Astrocyte of the cerebellum (primary cell): ENCODE data around the gene KRT77.

Source experiments
- DNase-seq: peaks from one replicate; pipeline ENCODE4 v3.0.0-alpha.2; 2011; ENCODE audit warnings: low read depth
- H3K4me3 ChIP-seq: 2 replicates; pipeline ENCODE4 v1.5.1; 2011; ENCODE audit warnings: mild to moderate bottlenecking, low read depth, low read length, moderate library complexity
- in situ Hi-C: cut with HindIII; loops from 2 replicates; pipeline ENCODE4 v1.10.0; 2017; ENCODE audit warnings: low sequenced_read_pairs
- TF ChIP-seq, protein P1 (sequence below): IDR thresholded peaks from 2 replicates; pipeline ENCODE4 v1.5.1; 2012; ENCODE audit warnings: low read length, low read depth, moderate library complexity, mild to moderate bottlenecking; ENCODE audit errors: missing control alignments

KRT77 gene

GRCh38 chr12:52659395-52659794 lies 43.9 kb downstream of the KRT77 start:
- in situ Hi-C loops, result no loop called here
- H3K4me3 ChIP-seq, result no peak overlapping the region
- no peak for DNase-seq
- TF ChIP-seq, protein P1, sequence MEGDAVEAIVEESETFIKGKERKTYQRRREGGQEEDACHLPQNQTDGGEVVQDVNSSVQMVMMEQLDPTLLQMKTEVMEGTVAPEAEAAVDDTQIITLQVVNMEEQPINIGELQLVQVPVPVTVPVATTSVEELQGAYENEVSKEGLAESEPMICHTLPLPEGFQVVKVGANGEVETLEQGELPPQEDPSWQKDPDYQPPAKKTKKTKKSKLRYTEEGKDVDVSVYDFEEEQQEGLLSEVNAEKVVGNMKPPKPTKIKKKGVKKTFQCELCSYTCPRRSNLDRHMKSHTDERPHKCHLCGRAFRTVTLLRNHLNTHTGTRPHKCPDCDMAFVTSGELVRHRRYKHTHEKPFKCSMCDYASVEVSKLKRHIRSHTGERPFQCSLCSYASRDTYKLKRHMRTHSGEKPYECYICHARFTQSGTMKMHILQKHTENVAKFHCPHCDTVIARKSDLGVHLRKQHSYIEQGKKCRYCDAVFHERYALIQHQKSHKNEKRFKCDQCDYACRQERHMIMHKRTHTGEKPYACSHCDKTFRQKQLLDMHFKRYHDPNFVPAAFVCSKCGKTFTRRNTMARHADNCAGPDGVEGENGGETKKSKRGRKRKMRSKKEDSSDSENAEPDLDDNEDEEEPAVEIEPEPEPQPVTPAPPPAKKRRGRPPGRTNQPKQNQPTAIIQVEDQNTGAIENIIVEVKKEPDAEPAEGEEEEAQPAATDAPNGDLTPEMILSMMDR, result no peak

- no peak overlapping the region for H3K4me3 ChIP-seq
- no peak for DNase-seq
- in situ Hi-C loops, result no loop called here
- TF ChIP-seq, protein P1, result no peak
Observed at GRCh38 chr12:52658196-52658595, 45.1 kb downstream of the KRT77 start.

- DNase-seq, result no peak
- TF ChIP-seq, protein P1, result no peak
- H3K4me3 ChIP-seq, result no peak overlapping the region
- in situ Hi-C loops, result no loop called here
Observed at GRCh38 chr12:52657250-52657902, 45.9 kb downstream of the KRT77 start.

DNA sequence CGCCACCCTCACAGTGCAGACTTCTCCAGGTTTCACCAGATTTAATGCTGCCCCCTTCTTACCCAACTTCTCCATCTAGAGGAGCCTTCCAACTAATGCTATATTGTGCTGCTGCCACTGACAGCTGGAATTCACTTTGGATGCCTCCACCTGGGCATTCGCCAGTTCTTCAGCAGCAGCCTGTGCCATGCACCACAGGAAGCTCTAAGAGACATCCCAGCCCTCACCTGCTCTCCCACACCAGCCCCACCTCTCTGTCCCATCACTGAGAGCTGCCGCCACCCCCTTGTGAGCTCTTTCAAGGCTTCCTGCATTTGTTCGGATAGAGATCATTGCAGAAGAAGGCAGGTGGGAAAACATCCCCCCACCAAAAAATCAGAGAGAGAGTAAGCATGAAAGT lies 46.7 kb downstream of the KRT77 start:
- no peak overlapping the region for H3K4me3 ChIP-seq
- in situ Hi-C loops, result no loop called here
- DNase-seq, result no peak
- TF ChIP-seq, protein P1, result no peak

DNA sequence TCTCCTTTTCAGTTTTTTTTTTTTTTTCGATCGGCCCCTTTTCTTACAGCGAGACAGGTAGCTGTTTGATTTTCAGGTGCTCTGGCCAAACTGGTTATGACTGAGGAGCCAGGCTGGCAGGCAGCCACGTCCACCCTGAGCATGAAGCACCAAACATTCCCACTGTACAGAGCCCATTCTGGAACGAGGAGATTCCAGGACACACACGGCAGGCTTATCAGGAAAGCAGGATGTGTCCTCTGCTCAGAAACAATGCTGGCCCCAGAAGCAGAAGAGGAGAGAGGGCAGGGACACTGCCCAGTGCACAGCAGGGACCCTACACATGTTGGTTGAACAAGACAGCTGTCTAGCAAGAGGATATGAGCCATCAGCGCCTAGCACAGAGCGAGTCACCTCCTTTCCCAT lies 47.6 kb downstream of the KRT77 start:
- in situ Hi-C loops, result no loop called here
- TF ChIP-seq, protein P1, result no peak
- DNase-seq, result no peak
- no peak overlapping the region for H3K4me3 ChIP-seq

- TF ChIP-seq, protein P1, result no peak
- no peak overlapping the region for H3K4me3 ChIP-seq
- in situ Hi-C loops, result no loop called here
- DNase-seq, result no peak
Observed at GRCh38 chr12:52655251-52655650, 48.1 kb downstream of the KRT77 start.
